Measurements from ENCODE around the gene TNFRSF11A. TPM values are rescaled to one million over a fixed set of nuclear protein-coding genes. Genes with fewer than 3 reads are reported as not detected.

The TNFRSF11A gene
- total RNA-seq, 1 donor: under 0.01 TPM

- Histone ChIP-seq H2AFZ (ENCODE audit: low read length) (no peak overlapping the region), H4K20me1 (ENCODE audit: insufficient read depth, low read length) (no peaks in the 10 kb centered on the region), H3K4me1 (ENCODE audit: insufficient read depth, low read length) (no peaks in the 10 kb centered on the region), H3K4me2 (ENCODE audit: insufficient read depth, low read length) (no peak overlapping the region), H3K9me3 (ENCODE audit: low read depth, low read length) (no peaks in the 10 kb centered on the region), H3K4me3 (ENCODE audit: insufficient read depth, low read length) (no peak overlapping the region), H3K27me3 (ENCODE audit: insufficient read depth, low read length) (peaks cover 10% of the 10 kb centered on the region), H3K36me3 (ENCODE audit: insufficient read depth, low read length) (no peaks in the 10 kb centered on the region), H3K27ac (ENCODE audit: low read depth, low read length) (no peak overlapping the region), H3K79me2 (ENCODE audit: insufficient read depth, low read length) (no peaks in the 10 kb centered on the region)
- no peak for DNase-seq (ENCODE audit: insufficient read length, low spot score, missing footprints)
- TF ChIP-seq, protein P1, sequence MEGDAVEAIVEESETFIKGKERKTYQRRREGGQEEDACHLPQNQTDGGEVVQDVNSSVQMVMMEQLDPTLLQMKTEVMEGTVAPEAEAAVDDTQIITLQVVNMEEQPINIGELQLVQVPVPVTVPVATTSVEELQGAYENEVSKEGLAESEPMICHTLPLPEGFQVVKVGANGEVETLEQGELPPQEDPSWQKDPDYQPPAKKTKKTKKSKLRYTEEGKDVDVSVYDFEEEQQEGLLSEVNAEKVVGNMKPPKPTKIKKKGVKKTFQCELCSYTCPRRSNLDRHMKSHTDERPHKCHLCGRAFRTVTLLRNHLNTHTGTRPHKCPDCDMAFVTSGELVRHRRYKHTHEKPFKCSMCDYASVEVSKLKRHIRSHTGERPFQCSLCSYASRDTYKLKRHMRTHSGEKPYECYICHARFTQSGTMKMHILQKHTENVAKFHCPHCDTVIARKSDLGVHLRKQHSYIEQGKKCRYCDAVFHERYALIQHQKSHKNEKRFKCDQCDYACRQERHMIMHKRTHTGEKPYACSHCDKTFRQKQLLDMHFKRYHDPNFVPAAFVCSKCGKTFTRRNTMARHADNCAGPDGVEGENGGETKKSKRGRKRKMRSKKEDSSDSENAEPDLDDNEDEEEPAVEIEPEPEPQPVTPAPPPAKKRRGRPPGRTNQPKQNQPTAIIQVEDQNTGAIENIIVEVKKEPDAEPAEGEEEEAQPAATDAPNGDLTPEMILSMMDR (IDR thresholded peaks at IDR 0.05; ENCODE audit: extremely low read depth, low read depth, low read length): no peak
These were observed 35.7 kb downstream of the TNFRSF11A start for GRCh38 chr18:62360805-62361204.

- Histone ChIP-seq H3K36me3 (ENCODE audit: insufficient read depth, low read length) (no peaks in the 10 kb centered on the region), H3K4me3 (ENCODE audit: insufficient read depth, low read length) (no peak overlapping the region), H2AFZ (ENCODE audit: low read length) (no peak overlapping the region), H3K4me2 (ENCODE audit: insufficient read depth, low read length) (no peak overlapping the region), H3K4me1 (ENCODE audit: insufficient read depth, low read length) (no peaks in the 10 kb centered on the region), H3K9me3 (ENCODE audit: low read depth, low read length) (no peaks in the 10 kb centered on the region), H3K79me2 (ENCODE audit: insufficient read depth, low read length) (no peaks in the 10 kb centered on the region), H4K20me1 (ENCODE audit: insufficient read depth, low read length) (no peaks in the 10 kb centered on the region), H3K27me3 (ENCODE audit: insufficient read depth, low read length) (peaks cover 10% of the 10 kb centered on the region), H3K27ac (ENCODE audit: low read depth, low read length) (no peak overlapping the region)
- DNase-seq (ENCODE audit: insufficient read length, low spot score, missing footprints): no peak
- TF ChIP-seq, protein P1 (IDR thresholded peaks at IDR 0.05; ENCODE audit: extremely low read depth, low read depth, low read length): no peak
These were observed 36.2 kb downstream of the TNFRSF11A start for GRCh38 chr18:62361288-62361687.

DNA sequence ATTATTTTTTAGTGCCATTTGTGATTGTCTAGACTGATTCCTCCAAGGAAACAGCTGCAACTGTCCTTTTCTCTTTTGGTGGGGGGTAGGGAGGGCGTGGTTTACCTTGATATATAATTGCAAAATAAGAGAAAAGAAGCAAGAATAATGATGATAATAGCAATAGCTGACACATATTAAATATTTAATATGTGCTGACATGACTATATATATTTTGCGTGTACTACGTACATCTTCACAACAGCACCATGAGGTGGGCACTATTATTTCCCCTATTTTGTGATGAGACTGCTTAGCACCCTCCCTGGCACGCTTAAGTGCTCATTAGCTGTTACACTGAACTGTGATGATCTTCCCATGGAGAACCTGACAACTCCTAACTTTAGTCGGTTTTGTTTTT lies 39.4 kb downstream of the TNFRSF11A start:
- H3K4me3 ChIP-seq (ENCODE audit: insufficient read depth, low read length): no peak overlapping the region
- no peak overlapping the region for H3K4me2 ChIP-seq (ENCODE audit: insufficient read depth, low read length)
- H3K27ac ChIP-seq (ENCODE audit: low read depth, low read length): no peak overlapping the region
- H3K27me3 ChIP-seq (ENCODE audit: insufficient read depth, low read length): peaks cover 15% of the 10 kb centered on the region
- no peaks in the 10 kb centered on the region for H3K4me1 ChIP-seq (ENCODE audit: insufficient read depth, low read length)
- H3K36me3 ChIP-seq (ENCODE audit: insufficient read depth, low read length): no peaks in the 10 kb centered on the region
- H2AFZ ChIP-seq (ENCODE audit: low read length): no peak overlapping the region
- no peaks in the 10 kb centered on the region for H4K20me1 ChIP-seq (ENCODE audit: insufficient read depth, low read length)
- no peak for DNase-seq (ENCODE audit: insufficient read length, low spot score, missing footprints)
- no peaks in the 10 kb centered on the region for H3K79me2 ChIP-seq (ENCODE audit: insufficient read depth, low read length)
- TF ChIP-seq, protein P1 (IDR thresholded peaks at IDR 0.05; ENCODE audit: extremely low read depth, low read depth, low read length): no peak
- H3K9me3 ChIP-seq (ENCODE audit: low read depth, low read length): no peaks in the 10 kb centered on the region

DNA sequence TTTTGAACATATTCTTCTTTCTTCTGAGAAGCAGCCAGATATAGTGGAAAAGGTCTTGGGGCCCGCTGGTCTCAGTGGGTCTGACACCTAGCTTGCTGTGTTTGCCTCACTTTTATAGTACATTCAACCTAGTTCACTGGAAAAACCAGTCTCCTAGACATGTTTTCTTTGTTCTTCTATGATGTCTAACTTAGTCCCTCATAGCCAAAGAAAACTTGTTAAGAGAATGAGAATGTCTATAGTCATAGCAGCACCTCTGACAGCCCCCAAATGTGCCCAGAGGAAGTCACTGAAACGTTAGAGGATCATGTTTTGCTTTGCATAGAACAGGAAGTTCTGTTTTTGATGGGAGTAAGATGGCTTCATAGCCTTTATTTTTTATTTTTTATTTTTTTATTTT lies 40.3 kb downstream of the TNFRSF11A start:
- TF ChIP-seq, protein P1 (IDR thresholded peaks at IDR 0.05; ENCODE audit: extremely low read depth, low read depth, low read length): no peak
- no peaks in the 10 kb centered on the region for H3K79me2 ChIP-seq (ENCODE audit: insufficient read depth, low read length)
- no peak overlapping the region for H3K27ac ChIP-seq (ENCODE audit: low read depth, low read length)
- no peak for DNase-seq (ENCODE audit: insufficient read length, low spot score, missing footprints)
- no peak overlapping the region for H3K4me3 ChIP-seq (ENCODE audit: insufficient read depth, low read length)
- H4K20me1 ChIP-seq (ENCODE audit: insufficient read depth, low read length): no peaks in the 10 kb centered on the region
- H3K4me2 ChIP-seq (ENCODE audit: insufficient read depth, low read length): no peak overlapping the region
- H3K27me3 ChIP-seq (ENCODE audit: insufficient read depth, low read length): peaks cover 12% of the 10 kb centered on the region
- H3K36me3 ChIP-seq (ENCODE audit: insufficient read depth, low read length): no peaks in the 10 kb centered on the region
- no peaks in the 10 kb centered on the region for H3K4me1 ChIP-seq (ENCODE audit: insufficient read depth, low read length)
- no peak overlapping the region for H2AFZ ChIP-seq (ENCODE audit: low read length)
- H3K9me3 ChIP-seq (ENCODE audit: low read depth, low read length): no peaks in the 10 kb centered on the region

Measured in osteoblast (primary cell).